WTC11 (cell line): ENCODE results near the gene RAB3GAP1. TPM values are rescaled to one million over a fixed set of nuclear protein-coding genes. Genes with fewer than 3 reads are reported as not detected.

Experiments used
- ATAC-seq: fragments of 200-7000 bp; cut with Tn5 transposase; 2 replicates; pipeline ENCODE4 v1.10.0; 2021; ENCODE audit warnings: mild to moderate bottlenecking, moderate library complexity
- CTCF ChIA-PET: fragments of 300-600 bp; sonication (Branson Sonifier 250); formaldehyde crosslinking; loops from one replicate; lab custom pipeline; 2021; ENCODE audit warnings: antibody characterized with exemption; lab: Charles Lee
- POLR2A ChIA-PET: fragments of 350-600 bp; sonication (Branson Sonifier 250); formaldehyde crosslinking; loops from one replicate; lab custom pipeline; 2021; ENCODE audit warnings: antibody characterized with exemption; lab: Charles Lee
- DNase-seq: peaks from one replicate; pipeline ENCODE4 v3.0.0; 2021; ENCODE audit warnings: low spot score
- H3K27ac Mint-ChIP-seq: 2 replicates; pipeline ENCODE4 v1.8.0; 2021; ENCODE audit warnings: mixed read lengths
- H3K27me3 Mint-ChIP-seq: 2 replicates; pipeline ENCODE4 v1.8.0; 2021; ENCODE audit warnings: low read depth, mild to moderate bottlenecking, moderate library complexity, mixed read lengths
- H3K36me3 Mint-ChIP-seq: 2 replicates; pipeline ENCODE4 v1.8.0; 2021; ENCODE audit warnings: mixed read lengths
- H3K4me1 Mint-ChIP-seq: 2 replicates; pipeline ENCODE4 v1.8.0; 2022; ENCODE audit warnings: mixed read lengths
- H3K4me3 Mint-ChIP-seq: 2 replicates; pipeline ENCODE4 v1.8.0; 2021; ENCODE audit warnings: mild to moderate bottlenecking, moderate library complexity, mixed read lengths
- H3K9me3 Mint-ChIP-seq: 2 replicates; pipeline ENCODE4 v1.8.0; 2021; ENCODE audit warnings: mixed read lengths
- CDX4 ChIP-seq: fragments of 250-450 bp; sonication (Bioruptor Pico); IDR thresholded peaks from 2 replicates; pipeline ENCODE4 v1.9.0; 2021; ENCODE audit warnings: moderate library complexity, mild to moderate bottlenecking, inconsistent platforms, borderline replicate concordance
- FOXJ3 ChIP-seq: sonication (generic); formaldehyde crosslinking; IDR thresholded peaks from 2 replicates; pipeline ENCODE4 v1.9.0; 2021; ENCODE audit warnings: missing genetic modification reagents, mild to moderate bottlenecking, borderline replicate concordance
- IRF1 ChIP-seq: sonication (generic); formaldehyde crosslinking; IDR thresholded peaks from 2 replicates; pipeline ENCODE4 v1.8.0; 2023; ENCODE audit warnings: missing genetic modification reagents
- IRF2 ChIP-seq: sonication (generic); formaldehyde crosslinking; IDR thresholded peaks from 2 replicates; pipeline ENCODE4 v1.8.0; 2022; ENCODE audit warnings: low read depth, missing genetic modification reagents, borderline replicate concordance
- JUN ChIP-seq: sonication (generic); formaldehyde crosslinking; IDR thresholded peaks from 2 replicates; pipeline ENCODE4 v1.8.0; 2023; ENCODE audit warnings: mild to moderate bottlenecking, missing genetic modification reagents
- MLX ChIP-seq: sonication (generic); formaldehyde crosslinking; IDR thresholded peaks from 2 replicates; pipeline ENCODE4 v1.8.1; 2023; ENCODE audit warnings: mild to moderate bottlenecking, missing genetic modification reagents, moderate library complexity
- NFATC4 ChIP-seq: fragments of 250-450 bp; sonication (Bioruptor Pico); IDR thresholded peaks from 2 replicates; pipeline ENCODE4 v1.9.0; 2021; ENCODE audit warnings: mild to moderate bottlenecking
- NR2C2 ChIP-seq: sonication (generic); formaldehyde crosslinking; IDR thresholded peaks from 2 replicates; pipeline ENCODE4 v1.8.0; 2022; ENCODE audit warnings: mild to moderate bottlenecking, missing genetic modification reagents
- SOX15 ChIP-seq: fragments of 250-450 bp; sonication (Bioruptor Pico); IDR thresholded peaks from 2 replicates; pipeline ENCODE4 v1.9.0; 2021; ENCODE audit warnings: mild to moderate bottlenecking
- STAT6 ChIP-seq: sonication (generic); formaldehyde crosslinking; conservative IDR thresholded peaks from 2 replicates; pipeline ENCODE4 v1.8.1; 2023; ENCODE audit warnings: mild to moderate bottlenecking, low read depth, missing genetic modification reagents, moderate library complexity
- TP53 ChIP-seq: sonication (generic); formaldehyde crosslinking; IDR thresholded peaks from 2 replicates; pipeline ENCODE4 v1.8.1; 2023; ENCODE audit warnings: mild to moderate bottlenecking, missing genetic modification reagents
- ZNF138 ChIP-seq: sonication (generic); formaldehyde crosslinking; conservative IDR thresholded peaks from 2 replicates; pipeline ENCODE4 v1.8.1; 2022; ENCODE audit warnings: mild to moderate bottlenecking, moderate library complexity, missing genetic modification reagents
- ZNF317 ChIP-seq: sonication (generic); formaldehyde crosslinking; IDR thresholded peaks from 2 replicates; pipeline ENCODE4 v1.8.1; 2023; ENCODE audit warnings: low read depth, mild to moderate bottlenecking, moderate library complexity, missing genetic modification reagents, borderline replicate concordance
- ZNF423 ChIP-seq: fragments of 250-450 bp; sonication (Bioruptor Pico); IDR thresholded peaks from 2 replicates; pipeline ENCODE4 v2.1.2; 2022; ENCODE audit warnings: mild to moderate bottlenecking, moderate library complexity
- ZSCAN18 ChIP-seq: fragments of 250-450 bp; sonication (Bioruptor Pico); IDR thresholded peaks from 2 replicates; pipeline ENCODE4 v2.1.2; 2022; ENCODE audit warnings: mild to moderate bottlenecking, moderate library complexity
- total RNA-seq: library from RNA; stranded (reverse); gene quantifications from 3 replicates; pipeline ENCODE4 v1.2.3, GENCODE V29; 2021

The RAB3GAP1 gene
- total RNA-seq, 1 experiment from 2014 or later: 27.6 TPM

GRCh38 chr2:135005753-135006152 is 46.3 kb upstream of the RAB3GAP1 start (continued):
- TF ChIP-seq FOXJ3 (CRISPR knock-in tag) (no peak), STAT6 (CRISPR knock-in tag) (no peak)

- ChIA-PET POLR2A (no interaction called here), CTCF (no interaction called here)
- Mint-ChIP-seq H3K27me3 (peaks cover 6% of the 10 kb centered on the region), H3K9me3 (no peaks in the 10 kb centered on the region), H3K4me3 (no peak overlapping the region), H3K36me3 (no peaks in the 10 kb centered on the region), H3K4me1 (peaks cover 22% of the 10 kb centered on the region), H3K27ac (no peak overlapping the region)
- ATAC-seq (no peak), DNase-seq (no peak)
- no peak for TF ChIP-seq TP53 (CRISPR knock-in tag)
- no peak for TF ChIP-seq ZNF423
- no peak for TF ChIP-seq FOXJ3 (CRISPR knock-in tag)
- no peak for TF ChIP-seq SOX15 (CRISPR knock-in tag)
- TF ChIP-seq JUN (CRISPR knock-in tag): no peak
- TF ChIP-seq CDX4 (CRISPR knock-in tag): no peak
- no peak for TF ChIP-seq ZSCAN18 (CRISPR knock-in tag)
- no peak for TF ChIP-seq IRF2 (CRISPR knock-in tag)
These were observed 42.8 kb upstream of the RAB3GAP1 start for GRCh38 chr2:135009339-135009738.

- H3K27me3 Mint-ChIP-seq: no peaks in the 10 kb centered on the region
- TF ChIP-seq NFATC4 (CRISPR knock-in tag) (no peak), ZNF317 (no peak), IRF1 (CRISPR knock-in tag) (no peak), NR2C2 (CRISPR knock-in tag) (no peak), MLX (CRISPR knock-in tag) (no peak), ZNF138 (CRISPR knock-in tag) (no peak)
- no peak overlapping the region for H3K27ac Mint-ChIP-seq
- CTCF ChIA-PET: no interaction called here
- H3K4me1 Mint-ChIP-seq: peaks cover 19% of the 10 kb centered on the region
- POLR2A ChIA-PET: interaction anchor here (0.6 kb wide), 1 partner anchor 589 kb away, joined by 3 read pairs; no protein-coding TSS in a partner anchor
- no peaks in the 10 kb centered on the region for H3K36me3 Mint-ChIP-seq
- no peak overlapping the region for H3K4me3 Mint-ChIP-seq
- DNase-seq (no peak), ATAC-seq (no peak)
- no peaks in the 10 kb centered on the region; the same call in 1 of the 2 replicates for H3K9me3 Mint-ChIP-seq
These were observed 41.7 kb upstream of the RAB3GAP1 start for GRCh38 chr2:135010200-135010942.
